ENCODE measurements around the gene ARV1.

- TF ChIP-seq SIN3A (IDR thresholded peaks at IDR 0.05; ENCODE audit: borderline replicate concordance, insufficient read depth, low read depth, low read length) (peak; percentile 83; the same call in 1 of the 2 replicates), POLR2AphosphoS5 (IDR thresholded peaks at IDR 0.05; ENCODE audit: low read depth, low read length) (peak; percentile 87)
- TF ChIP-seq, protein P1, sequence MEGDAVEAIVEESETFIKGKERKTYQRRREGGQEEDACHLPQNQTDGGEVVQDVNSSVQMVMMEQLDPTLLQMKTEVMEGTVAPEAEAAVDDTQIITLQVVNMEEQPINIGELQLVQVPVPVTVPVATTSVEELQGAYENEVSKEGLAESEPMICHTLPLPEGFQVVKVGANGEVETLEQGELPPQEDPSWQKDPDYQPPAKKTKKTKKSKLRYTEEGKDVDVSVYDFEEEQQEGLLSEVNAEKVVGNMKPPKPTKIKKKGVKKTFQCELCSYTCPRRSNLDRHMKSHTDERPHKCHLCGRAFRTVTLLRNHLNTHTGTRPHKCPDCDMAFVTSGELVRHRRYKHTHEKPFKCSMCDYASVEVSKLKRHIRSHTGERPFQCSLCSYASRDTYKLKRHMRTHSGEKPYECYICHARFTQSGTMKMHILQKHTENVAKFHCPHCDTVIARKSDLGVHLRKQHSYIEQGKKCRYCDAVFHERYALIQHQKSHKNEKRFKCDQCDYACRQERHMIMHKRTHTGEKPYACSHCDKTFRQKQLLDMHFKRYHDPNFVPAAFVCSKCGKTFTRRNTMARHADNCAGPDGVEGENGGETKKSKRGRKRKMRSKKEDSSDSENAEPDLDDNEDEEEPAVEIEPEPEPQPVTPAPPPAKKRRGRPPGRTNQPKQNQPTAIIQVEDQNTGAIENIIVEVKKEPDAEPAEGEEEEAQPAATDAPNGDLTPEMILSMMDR (IDR thresholded peaks at IDR 0.05): peak; percentile 63
These were observed at the start of gene ARV1, which contains the start of gene TTC13 for GRCh38 chr1:230978491-230979388.

All from Panc1 (cell line).